Neural cell (in vitro differentiated cells): Measurements from ENCODE around the gene M1AP.

Source experiments
- EP300 ChIP-seq: fragments of 450-650 bp; conservative IDR thresholded peaks from 2 replicates; pipeline ENCODE4 v1.6.1; 2014; ENCODE audit warnings: antibody characterized with exemption, mild to moderate bottlenecking, moderate library complexity; ENCODE audit not compliant: poor library complexity, severe bottlenecking
- EZH2 ChIP-seq: fragments of 200-600, 300-800 bp; shearing (Covaris generic), sonication (generic); IDR thresholded peaks from 2 replicates; pipeline ENCODE4 v1.6.1; 2014; ENCODE audit warnings: antibody characterized with exemption, low read length, borderline replicate concordance, mild to moderate bottlenecking; ENCODE audit not compliant: insufficient read depth, poor library complexity, severe bottlenecking
- POLR2AphosphoS5 ChIP-seq: IDR thresholded peaks from 2 replicates; pipeline ENCODE4 v1.6.1; 2012
- TF ChIP-seq, protein P1 (sequence below): fragments of 450-650 bp; IDR thresholded peaks from 2 replicates; pipeline ENCODE4 v1.5.1; 2014; ENCODE audit warnings: antibody characterized with exemption, mild to moderate bottlenecking, moderate library complexity; ENCODE audit not compliant: poor library complexity, severe bottlenecking
- TF ChIP-seq, protein P2 (sequence below): IDR thresholded peaks from 2 replicates; pipeline ENCODE4 v1.6.1; 2012; ENCODE audit warnings: borderline replicate concordance

DNA sequence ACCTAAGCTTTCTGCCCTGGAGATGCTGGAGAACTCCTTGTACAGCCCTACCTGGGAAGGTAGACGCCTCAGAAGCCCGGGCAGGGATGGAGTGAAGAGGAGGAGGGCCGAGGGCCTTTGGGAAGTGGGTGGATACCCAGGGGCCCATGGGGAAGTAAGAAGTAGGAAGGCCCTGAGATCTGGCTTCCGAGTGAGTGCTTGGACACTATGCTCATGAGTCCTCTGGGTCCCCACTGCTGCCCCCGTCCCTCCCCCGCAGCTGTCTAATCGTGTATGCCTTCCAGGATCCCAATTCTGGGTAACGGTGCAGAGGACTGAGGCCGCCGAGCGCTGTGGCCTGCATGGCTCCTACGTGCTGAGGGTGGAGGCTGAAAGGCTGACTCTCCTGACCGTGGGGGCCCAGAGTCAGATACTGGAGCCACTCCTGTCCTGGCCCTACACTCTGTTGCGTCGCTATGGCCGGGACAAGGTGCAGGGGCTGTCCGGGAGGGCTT, 92.5 kb downstream of the M1AP start:
- TF ChIP-seq, protein P1, sequence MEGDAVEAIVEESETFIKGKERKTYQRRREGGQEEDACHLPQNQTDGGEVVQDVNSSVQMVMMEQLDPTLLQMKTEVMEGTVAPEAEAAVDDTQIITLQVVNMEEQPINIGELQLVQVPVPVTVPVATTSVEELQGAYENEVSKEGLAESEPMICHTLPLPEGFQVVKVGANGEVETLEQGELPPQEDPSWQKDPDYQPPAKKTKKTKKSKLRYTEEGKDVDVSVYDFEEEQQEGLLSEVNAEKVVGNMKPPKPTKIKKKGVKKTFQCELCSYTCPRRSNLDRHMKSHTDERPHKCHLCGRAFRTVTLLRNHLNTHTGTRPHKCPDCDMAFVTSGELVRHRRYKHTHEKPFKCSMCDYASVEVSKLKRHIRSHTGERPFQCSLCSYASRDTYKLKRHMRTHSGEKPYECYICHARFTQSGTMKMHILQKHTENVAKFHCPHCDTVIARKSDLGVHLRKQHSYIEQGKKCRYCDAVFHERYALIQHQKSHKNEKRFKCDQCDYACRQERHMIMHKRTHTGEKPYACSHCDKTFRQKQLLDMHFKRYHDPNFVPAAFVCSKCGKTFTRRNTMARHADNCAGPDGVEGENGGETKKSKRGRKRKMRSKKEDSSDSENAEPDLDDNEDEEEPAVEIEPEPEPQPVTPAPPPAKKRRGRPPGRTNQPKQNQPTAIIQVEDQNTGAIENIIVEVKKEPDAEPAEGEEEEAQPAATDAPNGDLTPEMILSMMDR, result no peak
- TF ChIP-seq, protein P2, sequence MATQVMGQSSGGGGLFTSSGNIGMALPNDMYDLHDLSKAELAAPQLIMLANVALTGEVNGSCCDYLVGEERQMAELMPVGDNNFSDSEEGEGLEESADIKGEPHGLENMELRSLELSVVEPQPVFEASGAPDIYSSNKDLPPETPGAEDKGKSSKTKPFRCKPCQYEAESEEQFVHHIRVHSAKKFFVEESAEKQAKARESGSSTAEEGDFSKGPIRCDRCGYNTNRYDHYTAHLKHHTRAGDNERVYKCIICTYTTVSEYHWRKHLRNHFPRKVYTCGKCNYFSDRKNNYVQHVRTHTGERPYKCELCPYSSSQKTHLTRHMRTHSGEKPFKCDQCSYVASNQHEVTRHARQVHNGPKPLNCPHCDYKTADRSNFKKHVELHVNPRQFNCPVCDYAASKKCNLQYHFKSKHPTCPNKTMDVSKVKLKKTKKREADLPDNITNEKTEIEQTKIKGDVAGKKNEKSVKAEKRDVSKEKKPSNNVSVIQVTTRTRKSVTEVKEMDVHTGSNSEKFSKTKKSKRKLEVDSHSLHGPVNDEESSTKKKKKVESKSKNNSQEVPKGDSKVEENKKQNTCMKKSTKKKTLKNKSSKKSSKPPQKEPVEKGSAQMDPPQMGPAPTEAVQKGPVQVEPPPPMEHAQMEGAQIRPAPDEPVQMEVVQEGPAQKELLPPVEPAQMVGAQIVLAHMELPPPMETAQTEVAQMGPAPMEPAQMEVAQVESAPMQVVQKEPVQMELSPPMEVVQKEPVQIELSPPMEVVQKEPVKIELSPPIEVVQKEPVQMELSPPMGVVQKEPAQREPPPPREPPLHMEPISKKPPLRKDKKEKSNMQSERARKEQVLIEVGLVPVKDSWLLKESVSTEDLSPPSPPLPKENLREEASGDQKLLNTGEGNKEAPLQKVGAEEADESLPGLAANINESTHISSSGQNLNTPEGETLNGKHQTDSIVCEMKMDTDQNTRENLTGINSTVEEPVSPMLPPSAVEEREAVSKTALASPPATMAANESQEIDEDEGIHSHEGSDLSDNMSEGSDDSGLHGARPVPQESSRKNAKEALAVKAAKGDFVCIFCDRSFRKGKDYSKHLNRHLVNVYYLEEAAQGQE, result no peak
- TF ChIP-seq POLR2AphosphoS5 (no peak), EZH2 (no peak), EP300 (no peak)
